ENCODE measurements around the gene AFP.
"Not testable (repeated sequence)": the region's sequence is repeated elsewhere in the genome, so short reads cannot be mapped to it uniquely, and the experiment has no call there.

Gene AFP

DNA sequence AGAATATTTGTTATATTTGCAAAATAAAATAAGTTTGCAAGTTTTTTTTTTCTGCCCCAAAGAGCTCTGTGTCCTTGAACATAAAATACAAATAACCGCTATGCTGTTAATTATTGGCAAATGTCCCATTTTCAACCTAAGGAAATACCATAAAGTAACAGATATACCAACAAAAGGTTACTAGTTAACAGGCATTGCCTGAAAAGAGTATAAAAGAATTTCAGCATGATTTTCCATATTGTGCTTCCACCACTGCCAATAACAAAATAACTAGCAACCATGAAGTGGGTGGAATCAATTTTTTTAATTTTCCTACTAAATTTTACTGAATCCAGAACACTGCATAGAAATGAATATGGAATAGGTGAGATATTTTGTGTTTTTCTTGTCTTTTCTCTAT is at the start of gene AFP:
TSS of gene AFP (plus strand) at position 238 of the 400 bp plus-strand sequence. CDS start at position 280, 42 bp downstream.
- no peaks in the 10 kb centered on the region for H3K79me2 ChIP-seq (ENCODE audit: control insufficient read depth, insufficient read depth, low read length, unreplicated experiment)
- no peak within 1 kb of the TSS for H3K4me3 ChIP-seq (ENCODE audit: low read depth, low read length)
- H3K4me1 ChIP-seq (ENCODE audit: control insufficient read depth, insufficient read depth, low read length, unreplicated experiment) = no peaks in the 10 kb centered on the region
- H2AFZ ChIP-seq (ENCODE audit: low read length, unreplicated experiment) = no peak within 1 kb of the TSS
- H3K27me3 ChIP-seq (ENCODE audit: insufficient read depth, low read length) = no peaks in the 10 kb centered on the region
- H3K36me3 ChIP-seq (ENCODE audit: insufficient read depth, low read length) = no peaks in the 10 kb centered on the region
- H3K27ac ChIP-seq (ENCODE audit: low read depth, low read length) = no peak within 1 kb of the TSS

DNA sequence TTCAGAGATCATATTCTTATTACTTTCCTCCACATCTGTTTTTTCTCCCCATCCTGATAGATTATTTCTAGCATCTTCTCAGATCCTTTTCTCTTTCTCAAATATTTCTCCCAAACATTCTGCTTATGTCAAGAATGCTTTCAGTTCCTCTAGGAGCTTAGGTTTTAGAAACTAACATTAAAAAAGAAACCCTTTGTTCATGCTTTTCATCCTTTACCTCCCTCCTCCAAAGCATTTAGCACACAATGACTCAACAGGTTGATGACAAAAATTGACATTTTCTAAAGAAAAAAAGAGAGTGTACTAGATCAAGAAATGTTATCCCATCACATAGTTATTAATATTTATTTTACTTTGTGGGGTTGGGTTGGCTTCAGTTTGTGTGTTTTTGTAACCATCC is 48.5 kb upstream of the AFP start:
- Histone ChIP-seq H3K27ac (ENCODE audit: low read depth, low read length) (no peak overlapping the region), H3K4me1 (ENCODE audit: control insufficient read depth, insufficient read depth, low read length, unreplicated experiment) (no peaks in the 10 kb centered on the region)

DNA sequence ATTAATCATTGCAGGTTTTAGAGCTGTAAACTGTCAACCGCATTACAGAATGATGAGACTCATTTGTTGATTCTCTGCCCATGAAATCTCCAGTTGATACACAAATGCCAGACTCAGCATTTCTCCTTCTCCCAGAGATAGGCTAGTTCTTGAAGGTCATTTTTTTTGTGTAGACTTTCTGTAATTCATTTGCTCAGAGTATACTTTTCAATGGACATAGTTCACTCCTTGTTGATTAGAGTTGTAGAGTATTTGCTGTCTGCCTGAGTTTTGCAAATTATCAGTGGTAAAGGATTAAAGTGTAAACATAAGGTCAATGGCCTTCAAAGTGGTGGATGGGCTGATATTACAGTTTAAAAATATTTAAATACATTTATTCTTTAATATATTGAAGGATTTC is 47.1 kb upstream of the AFP start:
- no peak overlapping the region for H2AFZ ChIP-seq (ENCODE audit: low read length, unreplicated experiment)
- H3K27ac ChIP-seq (ENCODE audit: low read depth, low read length) = no peak overlapping the region
- H3K4me3 ChIP-seq (ENCODE audit: low read depth, low read length) = no peak overlapping the region
- no peaks in the 10 kb centered on the region for H3K79me2 ChIP-seq (ENCODE audit: control insufficient read depth, insufficient read depth, low read length, unreplicated experiment)
- H3K36me3 ChIP-seq (ENCODE audit: insufficient read depth, low read length) = no peaks in the 10 kb centered on the region
- H3K27me3 ChIP-seq (ENCODE audit: insufficient read depth, low read length) = no peaks in the 10 kb centered on the region
- no peaks in the 10 kb centered on the region for H3K4me1 ChIP-seq (ENCODE audit: control insufficient read depth, insufficient read depth, low read length, unreplicated experiment)

More for the DNA sequence above, 48.5 kb upstream of the AFP start:
- Histone ChIP-seq H3K79me2 (ENCODE audit: control insufficient read depth, insufficient read depth, low read length, unreplicated experiment) (no peaks in the 10 kb centered on the region), H3K36me3 (ENCODE audit: insufficient read depth, low read length) (no peaks in the 10 kb centered on the region), H3K4me3 (ENCODE audit: low read depth, low read length) (no peak overlapping the region), H2AFZ (ENCODE audit: low read length, unreplicated experiment) (no peak overlapping the region), H3K27me3 (ENCODE audit: insufficient read depth, low read length) (no peaks in the 10 kb centered on the region)

DNA sequence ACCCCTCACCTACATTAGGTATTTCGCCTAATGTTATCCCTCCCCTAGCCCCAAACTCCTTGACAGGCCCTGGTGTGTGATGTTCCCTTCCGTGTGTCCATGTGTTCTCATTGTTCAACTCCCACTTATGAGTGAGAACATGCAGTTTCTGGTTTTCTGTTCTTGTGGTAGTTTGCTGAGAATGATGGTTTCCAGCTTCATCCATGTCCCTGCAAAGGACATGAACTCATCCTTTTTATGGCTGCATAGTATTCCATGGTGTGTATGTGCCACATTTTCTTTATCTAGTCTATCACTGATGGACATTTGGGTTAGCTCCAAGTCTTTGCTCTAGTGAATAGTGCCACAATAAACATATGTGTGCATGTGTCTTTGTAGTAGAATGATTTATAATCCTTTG is 46.4 kb upstream of the AFP start:
- H3K27me3 ChIP-seq (ENCODE audit: insufficient read depth, low read length); H2AFZ ChIP-seq (ENCODE audit: low read length, unreplicated experiment); H3K4me1 ChIP-seq (ENCODE audit: control insufficient read depth, insufficient read depth, low read length, unreplicated experiment); H3K79me2 ChIP-seq (ENCODE audit: control insufficient read depth, insufficient read depth, low read length, unreplicated experiment); H3K27ac ChIP-seq (ENCODE audit: low read depth, low read length); H3K36me3 ChIP-seq (ENCODE audit: insufficient read depth, low read length); H3K4me3 ChIP-seq (ENCODE audit: low read depth, low read length): not testable (repeated sequence)

DNA sequence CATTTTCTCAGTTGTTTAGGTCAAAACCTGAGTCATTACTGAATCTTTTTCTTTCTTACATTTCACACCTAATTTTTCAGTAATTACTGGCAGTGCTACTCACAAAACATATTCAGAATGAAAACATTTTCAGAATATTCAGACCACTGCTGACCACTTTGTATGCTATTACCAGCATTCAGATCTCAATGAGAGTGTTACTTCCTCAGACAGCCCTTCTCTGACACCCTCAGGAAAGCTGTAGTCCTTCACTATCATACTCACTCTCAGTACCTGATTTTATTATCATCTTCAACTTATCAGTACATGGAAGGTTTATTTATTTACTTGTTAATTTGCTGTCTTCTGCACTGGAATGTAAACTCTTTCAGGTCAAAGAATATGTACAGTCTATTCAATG is 44.2 kb upstream of the AFP start:
- Histone ChIP-seq H3K4me3 (ENCODE audit: low read depth, low read length) (no peak overlapping the region), H3K27ac (ENCODE audit: low read depth, low read length) (no peak overlapping the region), H3K79me2 (ENCODE audit: control insufficient read depth, insufficient read depth, low read length, unreplicated experiment) (no peaks in the 10 kb centered on the region), H3K4me1 (ENCODE audit: control insufficient read depth, insufficient read depth, low read length, unreplicated experiment) (no peaks in the 10 kb centered on the region), H3K27me3 (ENCODE audit: insufficient read depth, low read length) (no peaks in the 10 kb centered on the region), H2AFZ (ENCODE audit: low read length, unreplicated experiment) (no peak overlapping the region), H3K36me3 (ENCODE audit: insufficient read depth, low read length) (no peaks in the 10 kb centered on the region)

DNA sequence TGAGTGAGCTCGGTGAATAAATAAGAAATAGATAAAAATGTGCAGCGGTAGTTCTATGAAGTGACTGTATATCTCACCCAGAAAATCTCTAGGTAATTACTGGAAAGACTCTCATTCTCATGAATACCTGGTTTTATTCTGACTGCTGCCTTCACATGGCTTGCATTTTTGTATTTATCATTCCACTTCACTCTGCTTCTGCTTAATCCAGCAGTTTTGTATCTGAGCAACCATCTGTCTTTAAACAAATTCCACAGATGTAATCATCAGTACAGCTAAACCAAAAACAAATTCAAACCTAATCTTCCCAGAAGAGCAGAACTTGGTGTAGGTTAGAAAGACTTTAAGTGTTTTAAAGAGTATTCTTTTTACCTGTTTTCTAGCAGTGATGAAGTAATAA is 43.1 kb upstream of the AFP start:
- no peak overlapping the region for H3K27ac ChIP-seq (ENCODE audit: low read depth, low read length)
- no peaks in the 10 kb centered on the region for H3K27me3 ChIP-seq (ENCODE audit: insufficient read depth, low read length)

DNA sequence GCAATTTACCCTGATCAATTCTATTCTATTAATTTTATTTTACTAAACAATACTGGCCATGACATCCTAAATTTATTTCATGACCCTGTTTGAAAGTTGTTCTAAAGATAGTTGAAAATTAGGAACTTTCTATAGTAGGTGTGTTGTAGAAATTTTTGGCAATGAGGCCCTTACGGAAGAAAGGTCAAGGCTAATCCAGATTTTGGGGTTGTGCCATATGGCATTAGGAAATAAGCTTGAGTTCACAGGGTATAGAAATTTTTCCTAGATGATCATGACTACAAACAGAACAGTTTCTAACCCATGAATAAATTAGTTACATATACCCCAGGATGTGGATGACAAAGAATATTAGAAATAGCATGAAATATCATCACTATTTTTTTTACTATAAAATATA is 39.7 kb upstream of the AFP start:
- Histone ChIP-seq H3K27ac (ENCODE audit: low read depth, low read length) (no peak overlapping the region), H3K27me3 (ENCODE audit: insufficient read depth, low read length) (no peaks in the 10 kb centered on the region), H3K79me2 (ENCODE audit: control insufficient read depth, insufficient read depth, low read length, unreplicated experiment) (no peaks in the 10 kb centered on the region), H2AFZ (ENCODE audit: low read length, unreplicated experiment) (no peak overlapping the region), H3K36me3 (ENCODE audit: insufficient read depth, low read length) (no peaks in the 10 kb centered on the region), H3K4me1 (ENCODE audit: control insufficient read depth, insufficient read depth, low read length, unreplicated experiment) (no peaks in the 10 kb centered on the region), H3K4me3 (ENCODE audit: low read depth, low read length) (no peak overlapping the region)

More for the DNA sequence above, 43.1 kb upstream of the AFP start:
- Histone ChIP-seq H3K4me3 (ENCODE audit: low read depth, low read length) (no peak overlapping the region), H2AFZ (ENCODE audit: low read length, unreplicated experiment) (no peak overlapping the region), H3K4me1 (ENCODE audit: control insufficient read depth, insufficient read depth, low read length, unreplicated experiment) (no peaks in the 10 kb centered on the region), H3K36me3 (ENCODE audit: insufficient read depth, low read length) (no peaks in the 10 kb centered on the region), H3K79me2 (ENCODE audit: control insufficient read depth, insufficient read depth, low read length, unreplicated experiment) (no peaks in the 10 kb centered on the region)

DNA sequence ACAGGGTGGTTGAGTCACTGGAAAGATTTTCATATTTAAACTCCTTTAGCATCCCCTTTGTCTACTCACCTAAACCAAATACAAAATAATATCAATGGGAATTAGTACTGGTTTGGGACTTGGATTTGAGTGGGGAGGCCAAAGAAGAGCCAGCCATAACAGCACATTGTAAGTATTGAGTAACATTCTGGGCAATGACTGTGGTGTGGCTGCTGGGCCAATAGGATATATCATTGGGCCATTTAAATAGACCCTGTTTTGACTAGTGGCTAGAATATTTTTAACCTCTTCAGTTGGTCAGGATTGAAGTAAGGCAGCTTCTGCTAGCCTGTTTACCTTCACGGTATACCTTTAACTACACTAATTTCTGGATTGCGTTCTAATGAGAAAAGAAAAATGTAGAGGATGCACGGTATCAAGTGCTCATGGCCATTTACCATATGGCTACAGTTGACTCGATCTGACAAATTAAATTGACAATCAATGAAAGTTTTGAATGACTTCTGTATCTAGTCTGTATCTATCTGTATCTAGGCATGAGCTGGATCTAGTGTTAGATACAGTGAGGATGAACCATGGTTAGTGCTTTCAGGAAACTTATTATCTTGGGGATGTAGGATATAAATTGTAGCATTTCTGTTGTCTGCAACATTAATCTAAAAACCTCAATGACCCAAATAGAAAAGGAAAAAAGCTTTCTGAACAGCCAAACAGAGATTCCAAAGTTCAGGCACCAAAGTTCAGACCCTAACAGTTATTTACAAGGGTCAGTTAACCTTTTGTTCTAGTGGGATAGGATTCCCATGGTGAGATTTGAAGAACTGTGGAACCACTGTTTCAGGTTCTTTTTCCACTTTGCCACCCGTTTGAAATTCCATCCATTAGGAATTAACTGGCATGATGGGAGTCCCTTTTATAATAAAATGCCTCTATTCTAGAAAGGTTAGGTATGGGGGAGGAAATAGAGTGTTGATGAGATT is 38.7 kb upstream of the AFP start:
- no peak overlapping the region for H3K27ac ChIP-seq (ENCODE audit: low read depth, low read length)
- H3K36me3 ChIP-seq (ENCODE audit: insufficient read depth, low read length) = no peaks in the 10 kb centered on the region
- H3K27me3 ChIP-seq (ENCODE audit: insufficient read depth, low read length) = no peaks in the 10 kb centered on the region
- H3K79me2 ChIP-seq (ENCODE audit: control insufficient read depth, insufficient read depth, low read length, unreplicated experiment) = no peaks in the 10 kb centered on the region
- H3K4me3 ChIP-seq (ENCODE audit: low read depth, low read length) = no peak overlapping the region
- H2AFZ ChIP-seq (ENCODE audit: low read length, unreplicated experiment) = no peak overlapping the region
- H3K4me1 ChIP-seq (ENCODE audit: control insufficient read depth, insufficient read depth, low read length, unreplicated experiment) = no peaks in the 10 kb centered on the region

DNA sequence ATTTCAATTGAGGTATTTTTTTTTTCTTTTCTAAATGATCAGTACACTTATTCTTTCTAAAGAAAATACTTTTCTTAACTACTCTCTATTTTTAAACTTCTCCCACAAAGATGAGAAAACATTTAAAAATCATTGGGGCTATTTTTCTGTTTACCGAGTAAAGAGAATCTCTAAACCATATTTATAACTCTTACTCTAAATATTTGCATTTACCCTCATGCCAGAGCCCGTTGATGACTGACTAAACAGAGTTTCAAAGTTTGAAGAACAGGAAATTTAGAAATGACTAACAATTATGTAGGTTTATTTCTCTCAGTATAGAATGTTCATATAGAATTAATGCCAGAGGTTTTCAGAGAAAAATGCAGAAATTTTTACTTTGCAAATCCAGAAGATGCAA is 34.6 kb upstream of the AFP start:
- Histone ChIP-seq H2AFZ (ENCODE audit: low read length, unreplicated experiment) (no peak overlapping the region), H3K79me2 (ENCODE audit: control insufficient read depth, insufficient read depth, low read length, unreplicated experiment) (no peaks in the 10 kb centered on the region), H3K27ac (ENCODE audit: low read depth, low read length) (no peak overlapping the region), H3K4me1 (ENCODE audit: control insufficient read depth, insufficient read depth, low read length, unreplicated experiment) (no peaks in the 10 kb centered on the region), H3K27me3 (ENCODE audit: insufficient read depth, low read length) (no peaks in the 10 kb centered on the region), H3K4me3 (ENCODE audit: low read depth, low read length) (no peak overlapping the region), H3K36me3 (ENCODE audit: insufficient read depth, low read length) (no peaks in the 10 kb centered on the region)

DNA sequence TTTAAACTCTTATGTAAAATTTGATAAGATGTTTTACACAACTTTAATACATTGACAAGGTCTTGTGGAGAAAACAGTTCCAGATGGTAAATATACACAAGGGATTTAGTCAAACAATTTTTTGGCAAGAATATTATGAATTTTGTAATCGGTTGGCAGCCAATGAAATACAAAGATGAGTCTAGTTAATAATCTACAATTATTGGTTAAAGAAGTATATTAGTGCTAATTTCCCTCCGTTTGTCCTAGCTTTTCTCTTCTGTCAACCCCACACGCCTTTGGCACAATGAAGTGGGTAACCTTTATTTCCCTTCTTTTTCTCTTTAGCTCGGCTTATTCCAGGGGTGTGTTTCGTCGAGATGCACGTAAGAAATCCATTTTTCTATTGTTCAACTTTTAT is 32.0 kb upstream of the AFP start, which contains the start of gene ALB:
TSS of gene ALB (plus strand) at position 246 of the 400 bp plus-strand sequence. CDS start at position 287, 41 bp downstream.
- H3K36me3 ChIP-seq (ENCODE audit: insufficient read depth, low read length) = no peaks in the 10 kb centered on the region

DNA sequence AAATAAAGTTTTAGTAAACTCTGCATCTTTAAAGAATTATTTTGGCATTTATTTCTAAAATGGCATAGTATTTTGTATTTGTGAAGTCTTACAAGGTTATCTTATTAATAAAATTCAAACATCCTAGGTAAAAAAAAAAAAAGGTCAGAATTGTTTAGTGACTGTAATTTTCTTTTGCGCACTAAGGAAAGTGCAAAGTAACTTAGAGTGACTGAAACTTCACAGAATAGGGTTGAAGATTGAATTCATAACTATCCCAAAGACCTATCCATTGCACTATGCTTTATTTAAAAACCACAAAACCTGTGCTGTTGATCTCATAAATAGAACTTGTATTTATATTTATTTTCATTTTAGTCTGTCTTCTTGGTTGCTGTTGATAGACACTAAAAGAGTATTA is 31.6 kb upstream of the AFP start:
- H3K27me3 ChIP-seq (ENCODE audit: insufficient read depth, low read length) = no peaks in the 10 kb centered on the region
- no peak overlapping the region for H3K4me3 ChIP-seq (ENCODE audit: low read depth, low read length)
- H2AFZ ChIP-seq (ENCODE audit: low read length, unreplicated experiment) = no peak overlapping the region
- H3K79me2 ChIP-seq (ENCODE audit: control insufficient read depth, insufficient read depth, low read length, unreplicated experiment) = no peaks in the 10 kb centered on the region
- no peaks in the 10 kb centered on the region for H3K4me1 ChIP-seq (ENCODE audit: control insufficient read depth, insufficient read depth, low read length, unreplicated experiment)
- no peaks in the 10 kb centered on the region for H3K36me3 ChIP-seq (ENCODE audit: insufficient read depth, low read length)
- H3K27ac ChIP-seq (ENCODE audit: low read depth, low read length) = no peak overlapping the region

More for the DNA sequence above, 32.0 kb upstream of the AFP start, which contains the start of gene ALB:
- Histone ChIP-seq H3K79me2 (ENCODE audit: control insufficient read depth, insufficient read depth, low read length, unreplicated experiment) (no peaks in the 10 kb centered on the region), H3K27ac (ENCODE audit: low read depth, low read length) (no peak within 1 kb of the TSS), H3K4me1 (ENCODE audit: control insufficient read depth, insufficient read depth, low read length, unreplicated experiment) (no peaks in the 10 kb centered on the region), H3K27me3 (ENCODE audit: insufficient read depth, low read length) (no peaks in the 10 kb centered on the region), H3K4me3 (ENCODE audit: low read depth, low read length) (no peak within 1 kb of the TSS), H2AFZ (ENCODE audit: low read length, unreplicated experiment) (no peak within 1 kb of the TSS)

Data from ACC112 (cell line).